ENCODE data around the gene WDR45B. TPM values are rescaled to one million over a fixed set of nuclear protein-coding genes. Genes with fewer than 3 reads are reported as not detected.

WDR45B gene
- total and polyA plus RNA-seq, 7 donors, result 51.7 to 70.1 (median 66.8) TPM

- peaks cover 11 to 92% (median 40%) of the 10 kb centered on the region in 4 donors for H3K36me3 ChIP-seq
- H3K27ac ChIP-seq, result no peak overlapping the region
- 94 to 95% methylated on average over 6 of the region's 6 CpGs for WGBS, 2 donors
- peaks cover 0 to under 1% (median 0%) of the 10 kb centered on the region in 4 donors for H3K4me1 ChIP-seq
- no peak for TF ChIP-seq EP300 (IDR thresholded peaks at IDR 0.05)
- no peak for TF ChIP-seq CTCF (IDR thresholded peaks at IDR 0.05)
- no peak for TF ChIP-seq POLR2A (IDR thresholded peaks at IDR 0.05)
- no peak for TF ChIP-seq POLR2AphosphoS5 (IDR thresholded peaks at IDR 0.05)
- no peak overlapping the region for H3K4me3 ChIP-seq
- H3K9me3 ChIP-seq, result no peaks in the 10 kb centered on the region
- no peaks in the 10 kb centered on the region for H3K27me3 ChIP-seq
- intact Hi-C loops (cut with DNase I), result no loop called here
- no peak for DNase-seq
These were observed 76.4 kb downstream of the WDR45B start for GRCh38 chr17:82571855-82572254.

- Histone ChIP-seq H3K27ac (no peak overlapping the region), H3K4me3 (no peak overlapping the region), H3K27me3 (no peaks in the 10 kb centered on the region), H3K9me3 (no peaks in the 10 kb centered on the region), H3K36me3 (peaks cover 19 to 94% (median 38%) of the 10 kb centered on the region in 4 donors), H3K4me1 (peaks cover 0 to 16% (median 10%) of the 10 kb centered on the region in 4 donors)
- DNase-seq, result no peak
- 91 to 92% methylated on average over 9 of the region's 9 CpGs for WGBS, 2 donors
- TF ChIP-seq EP300 (IDR thresholded peaks at IDR 0.05) (no peak), POLR2AphosphoS5 (IDR thresholded peaks at IDR 0.05) (no peak), POLR2A (IDR thresholded peaks at IDR 0.05) (no peak), CTCF (IDR thresholded peaks at IDR 0.05) (no peak)
- intact Hi-C loops (cut with DNase I), result no loop called here
These were observed 78.0 kb downstream of the WDR45B start for GRCh38 chr17:82570277-82570676.

GRCh38 chr17:82569621-82570020, 78.6 kb downstream of the WDR45B start:
- TF ChIP-seq EP300 (IDR thresholded peaks at IDR 0.05) (no peak), POLR2A (IDR thresholded peaks at IDR 0.05) (no peak), CTCF (IDR thresholded peaks at IDR 0.05) (no peak), POLR2AphosphoS5 (IDR thresholded peaks at IDR 0.05) (no peak)
- Histone ChIP-seq H3K4me3 (no peak overlapping the region), H3K4me1 (peaks cover 0 to 18% (median 14%) of the 10 kb centered on the region in 4 donors), H3K27ac (no peak overlapping the region), H3K27me3 (no peaks in the 10 kb centered on the region), H3K36me3 (peaks cover 19 to 94% (median 35%) of the 10 kb centered on the region in 4 donors), H3K9me3 (no peaks in the 10 kb centered on the region)
- WGBS, 2 donors, result 95 to 96% methylated on average over 11 of the region's 11 CpGs
- no peak for DNase-seq
- intact Hi-C loops (cut with DNase I), result no loop called here

- no peaks in the 10 kb centered on the region for H3K9me3 ChIP-seq
- H3K27me3 ChIP-seq, result no peaks in the 10 kb centered on the region
- H3K4me1 ChIP-seq, result peaks cover 0 to 18% (median 14%) of the 10 kb centered on the region in 4 donors
- H3K36me3 ChIP-seq, result peaks cover 19 to 88% (median 32%) of the 10 kb centered on the region in 4 donors
- TF ChIP-seq POLR2AphosphoS5 (IDR thresholded peaks at IDR 0.05) (no peak), CTCF (IDR thresholded peaks at IDR 0.05) (no peak), POLR2A (IDR thresholded peaks at IDR 0.05) (no peak), EP300 (IDR thresholded peaks at IDR 0.05) (no peak)
- WGBS, 2 donors, result 70 to 87% methylated on average over 10 of the region's 10 CpGs
- no peak overlapping the region for H3K4me3 ChIP-seq
- peak overlapping the region in 1 of 4 donors; percentile 21 for H3K27ac ChIP-seq
- DNase-seq, result no peak
- intact Hi-C loops (cut with DNase I), result no loop called here
These were observed 79.2 kb downstream of the WDR45B start for GRCh38 chr17:82568997-82569393.

- 87 to 92% methylated on average over 15 of the region's 15 CpGs for WGBS, 2 donors
- peaks cover 0 to 27% (median 21%) of the 10 kb centered on the region in 4 donors for H3K4me1 ChIP-seq
- no peaks in the 10 kb centered on the region for H3K9me3 ChIP-seq
- H3K27me3 ChIP-seq, result no peaks in the 10 kb centered on the region
- no peak overlapping the region for H3K4me3 ChIP-seq
- TF ChIP-seq POLR2AphosphoS5 (IDR thresholded peaks at IDR 0.05), result no peak
- TF ChIP-seq EP300 (IDR thresholded peaks at IDR 0.05), result no peak
- no peak for TF ChIP-seq POLR2A (IDR thresholded peaks at IDR 0.05)
- no peak for TF ChIP-seq CTCF (IDR thresholded peaks at IDR 0.05)
- H3K27ac ChIP-seq, result no peak overlapping the region
- intact Hi-C loops (cut with DNase I), result no loop called here
- DNase-seq, result no peak
- peaks cover 16 to 71% (median 29%) of the 10 kb centered on the region in 4 donors for H3K36me3 ChIP-seq
These were observed 81.0 kb downstream of the WDR45B start for GRCh38 chr17:82567286-82567685.

Data from sigmoid colon (tissue), 7 donors.